ENCODE measurements around the gene STX1A. TPM values are rescaled to one million over a fixed set of nuclear protein-coding genes. Genes with fewer than 3 reads are reported as not detected.
A peak's percentile ranks its signal among the peaks of the same experiment; 100 is the strongest.

STX1A gene
- total and polyA plus RNA-seq, 2 of the 13 experiments (the other 11 are each of a cell fraction or from before 2014, with no cell fraction given): 6.1 to 12.2 TPM

GRCh38 chr7:73746378-73746777 lies 26.9 kb upstream of the STX1A start:
- intact Hi-C loops (cut with micrococcal nuclease; ENCODE audit: unreplicated experiment): no loop called here
- ChIA-PET CTCF (ENCODE audit: low intra/inter-chr PET ratio, low total read pairs) (no interaction called here), POLR2A (no interaction called here)
- Histone ChIP-seq H3K4me3 (replicated peaks in 1 of 3; ENCODE audit: insufficient read depth in 1 of 3, low read depth in 2 of 3, low read length in 3 of 3) (no peak overlapping the region), H3K79me2 (ENCODE audit: insufficient read depth, low read length) (no peaks in the 10 kb centered on the region), H3K27me3 (ENCODE audit: control insufficient read depth in 1 of 2, insufficient read depth in 2 of 2, low read length in 2 of 2) (no peaks in the 10 kb centered on the region), H4K20me1 (ENCODE audit: insufficient read depth, low read length) (no peaks in the 10 kb centered on the region), H2AFZ (ENCODE audit: low read length) (no peak overlapping the region), H3K36me3 (replicated peaks in 1 of 2; ENCODE audit: control insufficient read depth in 1 of 2, insufficient read depth in 2 of 2, low read length in 2 of 2) (no peaks in the 10 kb centered on the region), H3K27ac (ENCODE audit: extremely low read length, insufficient read depth, low read length) (no peak overlapping the region), H3K4me2 (ENCODE audit: low read depth, low read length) (no peak overlapping the region), H3K9me3 (ENCODE audit: low read length) (no peaks in the 10 kb centered on the region), H3K4me1 (ENCODE audit: insufficient read depth, low read length) (peaks cover 35% of the 10 kb centered on the region), H3K9ac (ENCODE audit: insufficient read depth, low read depth, low read length) (no peak overlapping the region)
- 13% methylated on average over 4 of the region's 4 CpGs for WGBS (ENCODE audit: low lambda C conversion rate)
- DNase-seq (ENCODE audit: low spot score) (no peak), FAIRE-seq (no peak), ATAC-seq (no peak)
- BruUV-seq (replicated peaks): no TSS peak
- in situ Hi-C loops (cut with HindIII; ENCODE audit: extremely low pct_ligation_motif_present, low pct_unique_long_range_greater_than_20kb): no loop called here
- TF ChIP-seq HES4 (CRISPR knock-in tag; IDR thresholded peaks at IDR 0.05; ENCODE audit: borderline replicate concordance) (no peak), HOXD1 (CRISPR knock-in tag; IDR thresholded peaks at IDR 0.05) (0 out of 2 replicates have a peak, but pooled peaks have one; percentile 65), HOXA5 (CRISPR knock-in tag; IDR thresholded peaks at IDR 0.05) (peak; percentile 59; the same call in 1 of the 2 replicates), ZUFSP (CRISPR knock-in tag; IDR thresholded peaks at IDR 0.05; ENCODE audit: borderline replicate concordance) (no peak), MEIS2 (CRISPR knock-in tag; IDR thresholded peaks at IDR 0.05) (0 out of 2 replicates have a peak, but pooled peaks have one; percentile 26)
